Esophagus squamous epithelium (tissue), 5 donors: Measurements from ENCODE around the gene LRRC49. TPM values are rescaled to one million over a fixed set of nuclear protein-coding genes. Genes with fewer than 3 reads are reported as not detected.

Source experiments
- DNase-seq: peaks from one replicate; lab custom pipeline; 2025; lab: John Stamatoyannopoulos, UW
- H3K27ac ChIP-seq, 4 donors: fragments of 200-600 bp; sonication (generic); one replicate each; pipeline ENCODE4 v1.5.1; 2016 to 2019; ENCODE audit warnings: mild to moderate bottlenecking in 1 of 4
- H3K27me3 ChIP-seq, 4 donors: fragments of 200-600 bp; sonication (generic); 1 replicate in 3 of 4; 2 replicates in 1 of 4; pipeline versions ENCODE4 v1.5.1 to v1.6.0; 2017 to 2021; ENCODE audit warnings: antibody characterized with exemption in 1 of 4
- H3K36me3 ChIP-seq, 3 donors: fragments of 200-600 bp; sonication (generic); one replicate each; pipeline ENCODE4 v1.5.1; 2016 to 2019
- H3K4me1 ChIP-seq, 3 donors: fragments of 200-600 bp; sonication (generic); one replicate each; pipeline ENCODE4 v1.5.1; 2017 to 2019
- H3K4me3 ChIP-seq, 4 donors: fragments of 200-600 bp; sonication (generic); 1 replicate in 3 of 4; 2 replicates in 1 of 4; pipeline ENCODE4 v1.5.1; 2016 to 2019; ENCODE audit warnings: mild to moderate bottlenecking in 2 of 4, moderate library complexity in 1 of 4
- H3K9me3 ChIP-seq, 3 donors: fragments of 200-600 bp; sonication (generic); one replicate each; pipeline ENCODE4 v1.5.1; 2016 to 2019
- CTCF ChIP-seq, 6 experiments: fragments of 450-650 bp in 4 of 6; fragments of 200-600 bp in 2 of 6; sonication (generic) in 2 of 6; IDR thresholded peaks; one replicate each; pipeline ENCODE4 v1.5.1; 2016 to 2019; ENCODE audit warnings: antibody characterized with exemption in 6 of 6, mild to moderate bottlenecking in 4 of 6, moderate library complexity in 4 of 6
- POLR2A ChIP-seq, 4 donors: fragments of 450-650 bp; IDR thresholded peaks; one replicate each; pipeline ENCODE4 v1.6.1; 2017; ENCODE audit warnings: antibody characterized with exemption in 4 of 4, mild to moderate bottlenecking in 4 of 4, moderate library complexity in 3 of 4
- WGBS, 2 donors: methylation state at CpG; one replicate each; pipeline ENCODE4 v1.1.5; 2018; 5-methylcytosine and 5-hydroxymethylcytosine counted together
- intact Hi-C: fragments of 100-400 bp; cut with DNase I; formaldehyde crosslinking; loops from one replicate; pipeline ENCODE4 v1.15.0; 2022
- total RNA-seq, 4 donors: library from RNA; depleted of rRNA; stranded (reverse); fragments of >200 nt; gene quantifications; one replicate each; pipeline ENCODE4 v1.1.0, GENCODE V29; 2016
- donor health status: DM: yes; HTN: yes; CAD: no.

The LRRC49 gene
- total RNA-seq, 4 donors from 2014 or later = 0.34 to 5.5 (median 4.8) TPM

DNA sequence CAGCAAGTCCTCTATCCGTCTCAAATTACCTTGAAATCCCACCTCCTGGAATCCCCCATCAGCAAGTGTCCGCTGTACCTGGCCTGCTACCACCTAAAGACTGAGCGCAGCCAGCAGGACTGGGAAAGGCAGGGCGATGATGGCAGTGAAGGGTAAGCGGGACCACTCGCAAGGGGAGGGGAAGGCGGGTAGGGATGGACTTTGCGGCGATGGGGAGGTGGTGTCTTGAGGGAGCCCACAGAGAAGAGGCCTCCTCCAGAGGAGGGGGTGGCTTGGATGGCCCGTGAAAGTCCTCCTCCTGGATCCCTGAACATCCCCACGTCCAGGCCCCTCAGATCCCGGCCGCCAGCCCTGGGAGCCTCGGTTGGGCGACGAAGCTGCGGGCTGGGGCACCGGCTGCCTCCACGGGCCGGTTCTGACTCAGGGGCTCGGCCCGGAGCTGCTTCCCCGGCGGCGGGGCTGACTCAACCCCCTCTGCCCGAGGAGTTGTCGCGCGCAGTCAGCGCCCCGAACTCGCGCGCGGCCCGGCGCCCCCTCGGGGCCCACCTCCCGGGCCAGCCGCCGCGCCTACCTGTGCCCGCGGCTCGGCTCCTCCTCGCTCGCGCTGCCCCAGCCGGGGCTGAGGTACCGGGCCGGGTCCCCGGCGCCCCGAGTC lies 39.2 kb upstream of the LRRC49 start:
- Histone ChIP-seq H3K4me3 (peak overlapping the region; percentile 46 to 87 (median 64)), H3K9me3 (no peaks in the 10 kb centered on the region), H3K27me3 (peaks cover 0 to 42% (median 0%) of the 10 kb centered on the region in 4 donors), H3K36me3 (no peaks in the 10 kb centered on the region), H3K4me1 (peaks cover 0 to 48% (median 23%) of the 10 kb centered on the region in 3 donors), H3K27ac (peak overlapping the region; percentile 76 to 94 (median 88))
- intact Hi-C loops = no loop called here
- DNase-seq = no peak
- WGBS, 2 donors = 25 to 33% methylated on average over 1 to 4 of the region's 54 CpGs
- TF ChIP-seq CTCF (IDR thresholded peaks at IDR 0.05) (no peak), POLR2A (IDR thresholded peaks at IDR 0.05) (no peak)

GRCh38 chr15:70853973-70854665 lies 38.5 kb upstream of the LRRC49 start, which contains the start of gene LARP6:
Gene LARP6, minus strand, starts transcription at chr15:70854157. Its CDS starts 69 bp downstream, at chr15:70854088.
- Histone ChIP-seq H3K36me3 (no peaks in the 10 kb centered on the region), H3K27ac (peak within 1 kb of the TSS; percentile 76 to 94 (median 88)), H3K27me3 (peaks cover 0 to 42% (median 0%) of the 10 kb centered on the region in 4 donors), H3K4me3 (peak within 1 kb of the TSS; percentile 46 to 87 (median 64)), H3K9me3 (no peaks in the 10 kb centered on the region), H3K4me1 (peaks cover 0 to 53% (median 23%) of the 10 kb centered on the region in 3 donors)
- intact Hi-C loops = no loop called here
- TF ChIP-seq CTCF (IDR thresholded peaks at IDR 0.05) (no peak), POLR2A (IDR thresholded peaks at IDR 0.05) (peak in 2 of 4 donors; percentile 61 to 73)
- no peak for DNase-seq
- WGBS, 2 donors = 0% methylated on average over 4 to 10 of the region's 78 CpGs

DNA sequence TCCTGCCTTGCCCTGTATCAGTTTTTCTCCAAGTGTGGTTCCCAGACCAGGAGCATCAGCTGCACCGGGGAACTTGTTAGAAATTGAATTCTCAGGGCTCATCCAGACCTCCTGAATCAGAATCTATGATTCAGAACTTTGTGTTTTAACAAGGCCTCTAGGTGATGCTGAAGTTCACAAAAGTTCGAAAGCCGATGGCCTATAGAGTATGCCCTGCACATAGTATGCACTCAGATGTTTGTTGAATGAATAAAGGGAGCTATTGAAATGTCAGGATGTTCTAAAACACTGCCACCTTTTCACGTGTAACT lies 38.0 kb upstream of the LRRC49 start:
- Histone ChIP-seq H3K27ac (peak overlapping the region; percentile 76 to 94 (median 88)), H3K27me3 (peaks cover 0 to 42% (median 0%) of the 10 kb centered on the region in 4 donors), H3K4me3 (peak overlapping the region in 3 of 4 donors; percentile 46 to 87 (median 66)), H3K36me3 (no peaks in the 10 kb centered on the region), H3K4me1 (peaks cover 0 to 53% (median 23%) of the 10 kb centered on the region in 3 donors), H3K9me3 (no peaks in the 10 kb centered on the region)
- DNase-seq = no peak
- intact Hi-C loops = no loop called here
- WGBS, 2 donors = 39 to 62% methylated on average over 3 to 4 of the region's 4 CpGs
- TF ChIP-seq CTCF (IDR thresholded peaks at IDR 0.05) (no peak), POLR2A (IDR thresholded peaks at IDR 0.05) (no peak)

- WGBS, 2 donors = 63 to 80% methylated on average over 2 of the region's 2 CpGs
- TF ChIP-seq POLR2A (IDR thresholded peaks at IDR 0.05) = no peak
- no peak for TF ChIP-seq CTCF (IDR thresholded peaks at IDR 0.05)
- no peaks in the 10 kb centered on the region for H3K36me3 ChIP-seq
- peaks cover 0 to 42% (median 1%) of the 10 kb centered on the region in 4 donors for H3K27me3 ChIP-seq
- no peaks in the 10 kb centered on the region for H3K9me3 ChIP-seq
- H3K27ac ChIP-seq = peak overlapping the region; percentile 40 to 92 (median 65)
- intact Hi-C loops = no loop called here
- DNase-seq = no peak
- H3K4me3 ChIP-seq = no peak overlapping the region
- peaks cover 0 to 53% (median 23%) of the 10 kb centered on the region in 3 donors for H3K4me1 ChIP-seq
Measured at GRCh38 chr15:70855764-70856163, 36.9 kb upstream of the LRRC49 start.
